ENCODE data around the gene DUS4L.

Gene DUS4L

GRCh38 chr7:107609811-107610261 is 46.1 kb downstream of the DUS4L start:
- no peaks in the 10 kb centered on the region for H3K4me1 ChIP-seq (ENCODE audit: control insufficient read depth, insufficient read depth, low read length)
- H3K27ac ChIP-seq (ENCODE audit: extremely low read depth, low read depth, low read length), result no peak overlapping the region
- no peak overlapping the region for H3K4me3 ChIP-seq (ENCODE audit: low read depth, low read length)
- TF ChIP-seq ZNF433 (tag by site-specific recombination; IDR thresholded peaks at IDR 0.05; ENCODE audit: low read depth) (no peak), ZNF140 (tag by site-specific recombination; IDR thresholded peaks at IDR 0.05) (no peak), SCRT1 (tag by site-specific recombination; IDR thresholded peaks at IDR 0.05; ENCODE audit: borderline replicate concordance) (no peak), BCL11A (tag by site-specific recombination; IDR thresholded peaks at IDR 0.05; ENCODE audit: low read depth) (no peak), ZNF404 (tag by site-specific recombination; IDR thresholded peaks at IDR 0.05) (no peak), SCRT2 (tag by site-specific recombination; IDR thresholded peaks at IDR 0.05) (no peak), ZNF26 (tag by site-specific recombination; IDR thresholded peaks at IDR 0.05) (no peak), ZFP41 (tag by site-specific recombination; IDR thresholded peaks at IDR 0.05; ENCODE audit: borderline replicate concordance) (no peak), ZNF501 (tag by site-specific recombination; IDR thresholded peaks at IDR 0.05) (no peak), REST (tag by site-specific recombination; IDR thresholded peaks at IDR 0.05) (no peak), ZNF548 (tag by site-specific recombination; IDR thresholded peaks at IDR 0.05) (no peak), ZBTB6 (tag by site-specific recombination; IDR thresholded peaks at IDR 0.05) (no peak), FEZF1 (tag by site-specific recombination; IDR thresholded peaks at IDR 0.05) (no peak), ZNF544 (tag by site-specific recombination; IDR thresholded peaks at IDR 0.05) (no peak), MYNN (tag by site-specific recombination; IDR thresholded peaks at IDR 0.05; ENCODE audit: borderline replicate concordance) (no peak), ZNF16 (tag by site-specific recombination; IDR thresholded peaks at IDR 0.05; ENCODE audit: low read depth) (no peak), ZNF335 (tag by site-specific recombination; conservative IDR thresholded peaks at IDR 0.05) (no peak), ZNF391 (tag by site-specific recombination; IDR thresholded peaks at IDR 0.05; ENCODE audit: borderline replicate concordance, low read depth) (no peak), ZSCAN5A (tag by site-specific recombination; IDR thresholded peaks at IDR 0.05) (no peak)
- ChIA-PET CTCF (no interaction called here), POLR2A (no interaction called here)
- H3K36me3 ChIP-seq (ENCODE audit: control insufficient read depth in 2 of 2, insufficient read depth in 1 of 2, low read length in 2 of 2), result peaks cover 0 to 7% of the 10 kb centered on the region in 2 experiments; a peak in 1 of 3 replicates
- no peaks in the 10 kb centered on the region for H3K9me3 ChIP-seq (ENCODE audit: control insufficient read depth, insufficient read depth, low read depth, low read length)

- Histone ChIP-seq H3K36me3 (ENCODE audit: control insufficient read depth in 2 of 2, insufficient read depth in 1 of 2, low read length in 2 of 2) (peaks cover 0 to 4% of the 10 kb centered on the region in 2 experiments; a peak in 2 of 3 replicates), H3K4me1 (ENCODE audit: control insufficient read depth, insufficient read depth, low read length) (no peaks in the 10 kb centered on the region), H3K4me3 (ENCODE audit: low read depth, low read length) (no peak overlapping the region), H3K9me3 (ENCODE audit: control insufficient read depth, insufficient read depth, low read depth, low read length) (no peaks in the 10 kb centered on the region), H3K27ac (ENCODE audit: extremely low read depth, low read depth, low read length) (no peak overlapping the region)
- ChIA-PET POLR2A (no interaction called here), CTCF (interaction anchor here (0.8 kb wide), 1 partner anchor 22 kb away, joined by 3 read pairs; no protein-coding TSS in a partner anchor)
- TF ChIP-seq ZNF37A (tag by site-specific recombination; IDR thresholded peaks at IDR 0.05) (no peak), ZNF202 (tag by site-specific recombination; IDR thresholded peaks at IDR 0.05; ENCODE audit: borderline replicate concordance) (no peak), HOXC10 (CRISPR knock-in tag; IDR thresholded peaks at IDR 0.05) (no peak), IKZF3 (tag by site-specific recombination; IDR thresholded peaks at IDR 0.05) (no peak)
Observed at GRCh38 chr7:107610323-107610722, 46.6 kb downstream of the DUS4L start.
